Neural progenitor cell (in vitro differentiated cells): Measurements from ENCODE around the gene FJX1.

Experiments
- CTCF ChIP-seq: fragments of 200-600 bp; sonication (generic); IDR thresholded peaks from 2 replicates; pipeline ENCODE4 v1.5.1; 2017; ENCODE audit warnings: antibody characterized with exemption, mild to moderate bottlenecking
- EZH2 ChIP-seq: fragments of 200-600 bp; sonication (generic); IDR thresholded peaks from 2 replicates; pipeline ENCODE4 v1.6.1; 2017; ENCODE audit warnings: antibody characterized with exemption, mild to moderate bottlenecking, moderate library complexity
- EZH2phosphoT487 ChIP-seq: fragments of 200-600 bp; sonication (generic); IDR thresholded peaks from 2 replicates; pipeline ENCODE4 v1.6.1; 2017; ENCODE audit warnings: antibody characterized with exemption

GRCh38 chr11:35584321-35584720 is 33.9 kb upstream of the FJX1 start:
- TF ChIP-seq CTCF (no peak), EZH2 (no peak), EZH2phosphoT487 (no peak)
